HG03066 (cell line): ENCODE measurements around the gene EEA1.

Experiments used
- ATAC-seq: cut with Tn5 transposase; IDR thresholded peaks from one replicate; pipeline ENCODE4 v1.9.1; 2021; ENCODE audit warnings: low read depth; ENCODE audit not compliant: unreplicated experiment

Gene EEA1

DNA sequence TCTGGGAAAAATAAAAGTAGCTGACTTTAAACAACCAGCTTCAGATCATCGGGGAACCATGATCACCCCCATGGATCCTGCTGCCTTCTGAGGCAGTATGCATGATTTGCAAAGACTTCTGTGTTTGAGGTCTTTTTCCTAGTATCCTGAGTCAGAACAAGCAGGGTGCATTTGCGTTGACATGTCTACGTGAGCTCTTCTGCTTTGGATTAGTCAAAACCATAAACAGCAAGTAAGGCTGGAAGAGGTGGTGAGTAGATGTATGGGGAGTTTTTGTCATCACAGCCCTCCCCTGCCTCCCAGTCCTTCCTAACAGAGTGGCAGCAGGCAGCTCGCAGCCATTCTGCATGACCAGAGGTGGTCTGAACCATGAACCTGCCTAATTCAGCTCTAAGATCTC is 202.2 kb downstream of the EEA1 start:
- no peak for ATAC-seq

DNA sequence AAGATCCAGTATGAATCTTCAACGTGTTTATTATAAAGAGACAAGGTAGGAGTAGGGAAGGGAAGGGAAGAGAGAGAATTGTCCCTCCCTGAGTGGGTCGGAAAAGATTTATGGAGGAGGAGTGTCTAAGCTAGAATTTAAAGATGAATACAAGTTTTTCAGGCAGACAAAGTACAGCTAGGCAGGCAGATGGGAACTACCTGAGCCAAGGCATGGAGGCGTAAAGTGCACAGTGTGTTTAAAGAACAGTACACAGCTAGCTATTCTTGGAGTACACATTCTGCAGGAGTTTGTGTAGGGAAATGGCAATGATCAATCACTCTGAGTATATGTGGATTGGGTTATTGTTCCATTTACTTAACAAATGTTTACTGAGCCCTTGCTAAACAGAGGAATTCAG is 206.2 kb downstream of the EEA1 start:
- no peak for ATAC-seq

DNA sequence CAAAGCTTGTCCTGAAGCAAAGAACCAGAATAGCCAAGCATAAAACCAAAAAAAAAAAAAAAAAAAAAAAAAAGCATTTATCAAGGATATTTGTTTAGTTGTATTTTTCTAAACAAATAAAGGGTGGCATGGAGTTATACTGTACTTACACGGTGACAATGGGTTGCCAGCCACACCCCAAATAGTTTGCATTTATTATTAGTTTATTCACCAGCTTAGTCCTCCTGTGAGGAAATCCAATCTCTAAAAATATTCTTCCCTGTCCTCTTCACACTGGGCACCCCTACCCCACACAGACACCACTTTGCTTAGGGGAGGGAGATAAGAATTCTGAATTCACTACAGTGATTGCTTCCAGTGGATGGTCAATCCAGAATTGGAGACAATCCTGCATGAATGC is 207.4 kb downstream of the EEA1 start:
- ATAC-seq, result no peak

DNA sequence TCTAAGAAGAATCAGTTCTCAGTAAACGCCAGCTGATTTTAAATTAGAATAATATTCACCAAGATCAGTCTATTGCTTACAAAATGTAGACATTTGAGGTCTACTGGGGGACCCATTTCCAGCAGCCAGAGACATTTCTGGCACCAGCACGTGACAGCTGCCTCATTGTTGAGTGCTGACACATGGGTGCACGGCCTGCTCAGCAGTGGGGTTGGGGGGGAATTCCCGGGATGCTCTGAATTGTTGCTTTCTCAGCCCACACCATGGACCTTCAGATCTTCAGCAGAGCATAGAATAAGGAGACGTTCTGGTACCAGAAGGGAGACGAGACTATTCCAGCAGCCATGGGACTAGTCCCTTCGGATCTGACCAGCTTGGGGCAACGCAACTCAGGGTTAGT is 208.0 kb downstream of the EEA1 start:
- ATAC-seq, result no peak
